WTC11 (cell line): ENCODE measurements around the gene PRKAR1B. TPM values are rescaled to one million over a fixed set of nuclear protein-coding genes. Genes with fewer than 3 reads are reported as not detected.
A peak's percentile ranks its signal among the peaks of the same experiment; 100 is the strongest.

ENCODE experiments used
- ATAC-seq: fragments of 200-7000 bp; cut with Tn5 transposase; 2 replicates; pipeline ENCODE4 v1.10.0; 2021; ENCODE audit warnings: mild to moderate bottlenecking, moderate library complexity
- CTCF ChIA-PET: fragments of 300-600 bp; sonication (Branson Sonifier 250); formaldehyde crosslinking; loops from one replicate; lab custom pipeline; 2021; ENCODE audit warnings: antibody characterized with exemption; lab: Charles Lee
- POLR2A ChIA-PET: fragments of 350-600 bp; sonication (Branson Sonifier 250); formaldehyde crosslinking; loops from one replicate; lab custom pipeline; 2021; ENCODE audit warnings: antibody characterized with exemption; lab: Charles Lee
- DNase-seq: peaks from one replicate; pipeline ENCODE4 v3.0.0; 2021; ENCODE audit warnings: low spot score
- H3K27ac Mint-ChIP-seq: 2 replicates; pipeline ENCODE4 v1.8.0; 2021; ENCODE audit warnings: mixed read lengths
- H3K27me3 Mint-ChIP-seq: 2 replicates; pipeline ENCODE4 v1.8.0; 2021; ENCODE audit warnings: low read depth, mild to moderate bottlenecking, moderate library complexity, mixed read lengths
- H3K36me3 Mint-ChIP-seq: 2 replicates; pipeline ENCODE4 v1.8.0; 2021; ENCODE audit warnings: mixed read lengths
- H3K4me1 Mint-ChIP-seq: 2 replicates; pipeline ENCODE4 v1.8.0; 2022; ENCODE audit warnings: mixed read lengths
- H3K4me3 Mint-ChIP-seq: 2 replicates; pipeline ENCODE4 v1.8.0; 2021; ENCODE audit warnings: mild to moderate bottlenecking, moderate library complexity, mixed read lengths
- H3K9me3 Mint-ChIP-seq: 2 replicates; pipeline ENCODE4 v1.8.0; 2021; ENCODE audit warnings: mixed read lengths
- ATF1 ChIP-seq: sonication (generic); formaldehyde crosslinking; IDR thresholded peaks from 2 replicates; pipeline ENCODE4 v1.8.1; 2023; ENCODE audit warnings: mild to moderate bottlenecking, moderate library complexity, missing genetic modification reagents
- GABPB1 ChIP-seq: sonication (generic); formaldehyde crosslinking; IDR thresholded peaks from 2 replicates; pipeline ENCODE4 v1.8.1; 2023; ENCODE audit warnings: mild to moderate bottlenecking, missing genetic modification reagents
- GTF2I ChIP-seq: fragments of 250-450 bp; sonication (Bioruptor Pico); conservative IDR thresholded peaks from 2 replicates; pipeline ENCODE4 v1.4.0; 2021; ENCODE audit warnings: mild to moderate bottlenecking
- JUN ChIP-seq: sonication (generic); formaldehyde crosslinking; IDR thresholded peaks from 2 replicates; pipeline ENCODE4 v1.8.0; 2023; ENCODE audit warnings: mild to moderate bottlenecking, missing genetic modification reagents
- NFYB ChIP-seq: sonication (generic); formaldehyde crosslinking; conservative IDR thresholded peaks from 2 replicates; pipeline ENCODE4 v1.8.0; 2022; ENCODE audit warnings: low read depth, missing genetic modification reagents
- SP1 ChIP-seq: sonication (generic); formaldehyde crosslinking; conservative IDR thresholded peaks from 2 replicates; pipeline ENCODE4 v1.8.1; 2022; ENCODE audit warnings: missing genetic modification reagents
- TEAD1 ChIP-seq: sonication (generic); formaldehyde crosslinking; IDR thresholded peaks from 2 replicates; pipeline ENCODE4 v1.8.0; 2022; ENCODE audit warnings: mild to moderate bottlenecking, missing genetic modification reagents
- TEAD4 ChIP-seq: sonication (generic); formaldehyde crosslinking; IDR thresholded peaks from 2 replicates; pipeline ENCODE4 v1.8.0; 2022; ENCODE audit warnings: mild to moderate bottlenecking, missing genetic modification reagents
- ZNF423 ChIP-seq: fragments of 250-450 bp; sonication (Bioruptor Pico); IDR thresholded peaks from 2 replicates; pipeline ENCODE4 v2.1.2; 2022; ENCODE audit warnings: mild to moderate bottlenecking, moderate library complexity
- total RNA-seq: library from RNA; stranded (reverse); gene quantifications from 3 replicates; pipeline ENCODE4 v1.2.3, GENCODE V29; 2021
- TF ChIP-seq, protein P1 (sequence below): fragments of 250-450 bp; sonication (Bioruptor Pico); conservative IDR thresholded peaks from 2 replicates; pipeline ENCODE4 v1.9.0; 2021; ENCODE audit warnings: mild to moderate bottlenecking
- TF ChIP-seq, protein P2 (sequence below): sonication (generic); formaldehyde crosslinking; IDR thresholded peaks from 2 replicates; pipeline ENCODE4 v1.8.1; 2022; ENCODE audit warnings: mild to moderate bottlenecking, moderate library complexity, missing genetic modification reagents
- TF ChIP-seq, protein P3 (sequence below): sonication (generic); formaldehyde crosslinking; IDR thresholded peaks from 2 replicates; pipeline ENCODE4 v1.8.1; 2023; ENCODE audit warnings: mild to moderate bottlenecking, missing genetic modification reagents

The PRKAR1B gene
- total RNA-seq, 1 experiment from 2014 or later: 43.6 TPM

- H3K9me3 Mint-ChIP-seq: peaks cover 22% of the 10 kb centered on the region
- peaks cover 5% of the 10 kb centered on the region for H3K4me1 Mint-ChIP-seq
- ATAC-seq: no peak
- POLR2A ChIA-PET: interaction anchor here (0.6 kb wide), 1 partner anchor 383 kb away, joined by 5 read pairs; no protein-coding TSS in a partner anchor
- CTCF ChIA-PET: interaction anchor here (0.6 to 1.4 kb wide), 2 partner anchors 22 to 103 kb away, joined by 3 read pairs; no protein-coding TSS in a partner anchor
- no peaks in the 10 kb centered on the region for H3K27me3 Mint-ChIP-seq
- TF ChIP-seq ZNF423 (CRISPR knock-in tag) (no peak), TEAD1 (no peak), JUN (CRISPR knock-in tag) (no peak), GABPB1 (CRISPR knock-in tag) (no peak)
- TF ChIP-seq, protein P1, sequence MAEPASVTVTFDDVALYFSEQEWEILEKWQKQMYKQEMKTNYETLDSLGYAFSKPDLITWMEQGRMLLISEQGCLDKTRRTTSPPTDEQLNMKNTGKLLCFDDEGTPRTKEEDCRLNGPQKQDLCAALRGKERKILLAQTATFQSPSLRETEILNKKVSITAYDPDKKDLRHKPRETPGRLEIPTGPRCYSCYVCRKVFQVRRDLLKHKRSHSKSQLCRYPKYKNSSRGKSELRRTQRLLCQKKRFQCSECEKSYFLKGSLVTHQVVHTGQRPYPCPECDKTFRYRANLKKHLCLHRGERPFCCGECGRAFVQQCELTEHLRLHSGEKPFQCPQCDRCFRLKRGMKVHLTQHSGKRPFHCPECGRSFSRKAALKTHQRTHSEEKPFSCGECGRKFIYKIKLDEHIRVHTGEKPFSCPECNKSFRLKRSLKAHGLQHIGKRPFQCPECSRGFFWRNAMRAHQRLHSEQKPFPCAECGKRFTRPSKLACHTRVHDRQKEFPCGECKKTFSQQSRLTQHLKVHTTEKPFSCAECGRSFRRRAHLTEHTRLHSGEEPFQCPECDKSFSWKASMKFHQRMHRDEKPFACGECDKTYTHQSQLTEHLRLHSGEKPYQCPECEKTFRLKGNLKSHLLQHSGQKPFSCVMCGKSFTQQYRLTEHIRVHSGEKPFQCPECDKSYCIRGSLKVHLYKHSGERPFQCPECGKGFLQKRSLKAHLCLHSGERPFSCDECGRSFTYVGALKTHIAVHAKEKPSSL (CRISPR knock-in tag): no peak
- TF ChIP-seq, all 79 proteins: peak for 0
- H3K4me3 Mint-ChIP-seq: no peak overlapping the region
- peaks cover 30% of the 10 kb centered on the region for H3K36me3 Mint-ChIP-seq
- no peak for DNase-seq
- no peak overlapping the region for H3K27ac Mint-ChIP-seq
These were observed 56.3 kb downstream of the PRKAR1B start for GRCh38 chr7:670501-671390.

GRCh38 chr7:668958-669357, 58.1 kb downstream of the PRKAR1B start:
- ATAC-seq: no peak
- peaks cover 23% of the 10 kb centered on the region for H3K4me1 Mint-ChIP-seq
- ChIA-PET POLR2A (no interaction called here), CTCF (no interaction called here)
- no peak for DNase-seq
- peaks cover 17% of the 10 kb centered on the region for H3K36me3 Mint-ChIP-seq
- peaks cover 9% of the 10 kb centered on the region for H3K9me3 Mint-ChIP-seq
- TF ChIP-seq NFYB (CRISPR knock-in tag): no peak
- 0 out of 2 replicates have a peak, but pooled peaks have one; percentile 13 for TF ChIP-seq GTF2I (CRISPR knock-in tag)
- H3K4me3 Mint-ChIP-seq: no peak overlapping the region
- H3K27ac Mint-ChIP-seq: no peak overlapping the region
- H3K27me3 Mint-ChIP-seq: no peaks in the 10 kb centered on the region

DNA sequence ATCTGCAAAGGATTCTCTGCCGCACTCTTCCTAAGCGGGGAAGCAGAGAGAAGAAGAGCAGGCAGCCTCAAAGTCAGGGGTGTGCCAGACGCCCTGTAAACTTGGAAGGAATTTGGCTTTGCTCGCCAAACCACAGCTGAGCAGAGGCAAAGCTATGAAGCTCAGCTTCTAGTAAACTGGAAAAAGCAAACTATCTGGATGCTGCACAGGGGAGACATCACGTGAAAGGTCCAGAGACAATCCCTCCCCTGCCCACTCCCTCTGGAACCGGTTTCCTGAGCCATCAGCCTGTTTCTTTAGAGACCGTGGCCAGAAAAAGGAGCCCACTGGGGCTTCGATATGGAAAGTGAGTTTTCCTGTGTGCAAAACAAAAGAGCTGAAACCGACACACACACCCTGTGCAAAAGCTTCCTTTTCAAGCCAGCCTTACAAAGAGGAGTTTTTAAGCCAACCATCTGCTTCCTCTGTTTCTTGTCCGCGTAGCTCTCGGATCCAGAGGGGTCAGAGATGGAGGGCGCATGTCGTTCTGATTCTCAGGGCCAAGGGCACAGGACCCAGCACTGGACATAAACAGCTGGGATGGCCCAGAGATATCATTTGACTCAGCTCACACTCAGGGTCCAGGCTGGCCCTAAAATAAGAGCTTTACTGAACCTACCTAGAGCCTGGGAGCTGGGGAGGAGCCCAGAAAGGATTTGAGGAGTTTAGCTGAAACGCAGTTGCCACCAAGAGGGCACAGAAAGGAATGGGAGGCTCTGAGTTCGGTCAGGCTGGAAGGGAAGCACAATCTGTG, 58.7 kb downstream of the PRKAR1B start:
- POLR2A ChIA-PET: no interaction called here
- CTCF ChIA-PET: interaction anchor here (1.0 kb wide), 1 partner anchor 236 kb away, joined by 4 read pairs; no protein-coding TSS in a partner anchor
- peaks cover 27% of the 10 kb centered on the region for H3K4me1 Mint-ChIP-seq
- no peak overlapping the region for H3K27ac Mint-ChIP-seq
- H3K27me3 Mint-ChIP-seq: no peaks in the 10 kb centered on the region
- H3K36me3 Mint-ChIP-seq: peaks cover 15% of the 10 kb centered on the region
- DNase-seq (no peak), ATAC-seq (no peak)
- H3K4me3 Mint-ChIP-seq: no peak overlapping the region
- TF ChIP-seq ATF1: no peak
- TF ChIP-seq TEAD4 (CRISPR knock-in tag): no peak
- TF ChIP-seq TEAD1: no peak
- TF ChIP-seq ZNF423 (CRISPR knock-in tag): no peak
- TF ChIP-seq, protein P2, sequence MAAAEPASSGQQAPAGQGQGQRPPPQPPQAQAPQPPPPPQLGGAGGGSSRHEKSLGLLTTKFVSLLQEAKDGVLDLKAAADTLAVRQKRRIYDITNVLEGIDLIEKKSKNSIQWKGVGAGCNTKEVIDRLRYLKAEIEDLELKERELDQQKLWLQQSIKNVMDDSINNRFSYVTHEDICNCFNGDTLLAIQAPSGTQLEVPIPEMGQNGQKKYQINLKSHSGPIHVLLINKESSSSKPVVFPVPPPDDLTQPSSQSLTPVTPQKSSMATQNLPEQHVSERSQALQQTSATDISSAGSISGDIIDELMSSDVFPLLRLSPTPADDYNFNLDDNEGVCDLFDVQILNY (CRISPR knock-in tag): no peak
- TF ChIP-seq, protein P3, sequence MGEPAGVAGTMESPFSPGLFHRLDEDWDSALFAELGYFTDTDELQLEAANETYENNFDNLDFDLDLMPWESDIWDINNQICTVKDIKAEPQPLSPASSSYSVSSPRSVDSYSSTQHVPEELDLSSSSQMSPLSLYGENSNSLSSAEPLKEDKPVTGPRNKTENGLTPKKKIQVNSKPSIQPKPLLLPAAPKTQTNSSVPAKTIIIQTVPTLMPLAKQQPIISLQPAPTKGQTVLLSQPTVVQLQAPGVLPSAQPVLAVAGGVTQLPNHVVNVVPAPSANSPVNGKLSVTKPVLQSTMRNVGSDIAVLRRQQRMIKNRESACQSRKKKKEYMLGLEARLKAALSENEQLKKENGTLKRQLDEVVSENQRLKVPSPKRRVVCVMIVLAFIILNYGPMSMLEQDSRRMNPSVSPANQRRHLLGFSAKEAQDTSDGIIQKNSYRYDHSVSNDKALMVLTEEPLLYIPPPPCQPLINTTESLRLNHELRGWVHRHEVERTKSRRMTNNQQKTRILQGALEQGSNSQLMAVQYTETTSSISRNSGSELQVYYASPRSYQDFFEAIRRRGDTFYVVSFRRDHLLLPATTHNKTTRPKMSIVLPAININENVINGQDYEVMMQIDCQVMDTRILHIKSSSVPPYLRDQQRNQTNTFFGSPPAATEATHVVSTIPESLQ: no peak
- TF ChIP-seq SP1 (CRISPR knock-in tag): no peak
- H3K9me3 Mint-ChIP-seq: peaks cover 8% of the 10 kb centered on the region
